ENCODE data around the gene MXRA7.
"Not testable (repeated sequence)": the region's sequence is repeated elsewhere in the genome, so short reads cannot be mapped to it uniquely, and the experiment has no call there.

Gene MXRA7

DNA sequence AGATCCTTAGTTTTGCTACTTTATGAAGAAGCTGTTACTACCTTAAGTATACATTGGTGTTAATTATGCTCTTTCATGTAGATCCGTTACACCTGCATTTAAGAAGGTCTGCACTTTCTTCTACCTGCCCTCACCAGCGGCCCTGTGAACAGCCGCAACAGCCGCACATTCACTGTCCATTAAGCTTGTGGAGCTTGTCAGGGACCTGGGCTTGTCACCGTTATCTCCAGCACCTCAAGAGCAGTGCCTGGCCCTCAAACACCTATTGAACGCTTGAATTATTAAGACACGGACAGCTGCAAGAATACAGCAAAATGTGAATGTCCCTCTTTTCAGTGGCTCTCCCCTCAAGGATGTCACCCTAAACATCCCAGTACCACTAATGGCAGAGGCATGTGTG lies 3.0 kb upstream of the MXRA7 start:
- TF ChIP-seq, protein P1, sequence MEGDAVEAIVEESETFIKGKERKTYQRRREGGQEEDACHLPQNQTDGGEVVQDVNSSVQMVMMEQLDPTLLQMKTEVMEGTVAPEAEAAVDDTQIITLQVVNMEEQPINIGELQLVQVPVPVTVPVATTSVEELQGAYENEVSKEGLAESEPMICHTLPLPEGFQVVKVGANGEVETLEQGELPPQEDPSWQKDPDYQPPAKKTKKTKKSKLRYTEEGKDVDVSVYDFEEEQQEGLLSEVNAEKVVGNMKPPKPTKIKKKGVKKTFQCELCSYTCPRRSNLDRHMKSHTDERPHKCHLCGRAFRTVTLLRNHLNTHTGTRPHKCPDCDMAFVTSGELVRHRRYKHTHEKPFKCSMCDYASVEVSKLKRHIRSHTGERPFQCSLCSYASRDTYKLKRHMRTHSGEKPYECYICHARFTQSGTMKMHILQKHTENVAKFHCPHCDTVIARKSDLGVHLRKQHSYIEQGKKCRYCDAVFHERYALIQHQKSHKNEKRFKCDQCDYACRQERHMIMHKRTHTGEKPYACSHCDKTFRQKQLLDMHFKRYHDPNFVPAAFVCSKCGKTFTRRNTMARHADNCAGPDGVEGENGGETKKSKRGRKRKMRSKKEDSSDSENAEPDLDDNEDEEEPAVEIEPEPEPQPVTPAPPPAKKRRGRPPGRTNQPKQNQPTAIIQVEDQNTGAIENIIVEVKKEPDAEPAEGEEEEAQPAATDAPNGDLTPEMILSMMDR (conservative IDR thresholded peaks at IDR 0.05; ENCODE audit: low read depth, low read length) = no peak
- no peak overlapping the region for H3K4me3 ChIP-seq (ENCODE audit: low read depth, low read length)

DNA sequence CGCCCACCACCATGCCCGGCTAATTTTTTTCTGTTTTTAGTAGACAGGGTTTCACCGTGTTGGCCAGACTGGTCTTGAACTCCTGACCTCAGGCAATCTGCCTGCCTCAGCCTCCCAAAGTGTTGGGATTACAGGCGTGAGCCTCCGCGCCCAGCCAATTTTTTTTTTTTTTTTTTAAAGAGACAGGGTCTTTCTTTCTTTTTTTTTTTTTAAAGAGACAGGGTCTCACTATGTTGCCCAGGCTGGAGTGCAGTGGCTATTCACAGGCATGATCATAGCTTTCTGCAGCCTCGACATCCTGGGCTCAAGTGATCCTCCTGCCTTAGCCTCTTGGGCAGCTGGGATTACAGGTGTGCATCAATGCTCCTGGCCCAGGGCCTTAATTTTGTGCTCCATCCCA lies 1.6 kb upstream of the MXRA7 start:
- DNase-seq (ENCODE audit: low read depth); H3K4me3 ChIP-seq (ENCODE audit: low read depth, low read length): not testable (repeated sequence)

More for the DNA sequence above, 3.0 kb upstream of the MXRA7 start:
- no peak for DNase-seq (ENCODE audit: low read depth)

DNA sequence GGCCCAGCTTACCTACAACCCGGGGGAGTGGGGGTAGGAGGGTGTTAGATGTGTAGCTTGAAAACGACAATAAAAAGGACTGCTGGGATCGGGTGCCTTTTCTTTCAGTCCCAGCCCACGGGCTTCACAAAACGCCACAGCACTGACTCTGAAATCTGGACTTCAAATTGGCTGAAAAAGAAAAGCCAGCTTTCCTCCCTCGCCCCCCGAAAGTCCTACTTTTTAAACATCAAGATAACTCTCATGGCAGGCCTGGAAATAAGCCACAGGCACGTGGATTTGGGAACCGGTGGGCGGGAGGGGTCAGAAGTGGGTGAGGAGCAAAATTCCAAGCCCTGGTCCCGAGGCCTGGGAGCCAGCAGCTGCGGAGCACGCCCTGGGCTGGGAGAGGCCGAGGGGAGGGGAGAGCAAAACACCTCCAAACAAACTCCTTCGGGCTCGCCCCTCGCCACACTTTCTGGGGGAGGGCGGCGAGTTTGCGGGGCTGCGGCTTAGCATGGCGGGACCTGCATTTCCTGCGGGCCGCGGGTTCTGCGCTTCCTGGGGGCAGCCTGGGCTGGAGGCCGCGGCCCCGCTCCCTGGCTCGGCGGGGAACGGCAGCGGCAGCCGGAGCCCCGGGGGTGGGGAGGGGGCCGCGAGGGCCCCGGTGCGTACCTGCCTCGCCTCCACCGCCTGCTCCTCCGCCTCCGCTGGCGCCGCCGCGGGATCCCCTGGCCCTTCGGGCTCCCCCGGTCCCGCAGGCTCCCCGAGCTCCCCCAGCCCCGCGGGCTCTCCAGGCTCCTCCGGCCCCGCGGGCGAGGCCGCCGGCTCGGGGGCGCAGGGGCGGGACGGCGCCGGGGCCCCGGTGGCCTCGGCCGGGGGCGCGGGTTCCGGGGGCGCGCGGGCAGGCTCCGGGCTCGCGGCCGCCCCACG lies 558 bp downstream of the MXRA7 start:
- peak overlapping the region; percentile 79 for H3K4me3 ChIP-seq (ENCODE audit: low read depth, low read length)

DNA sequence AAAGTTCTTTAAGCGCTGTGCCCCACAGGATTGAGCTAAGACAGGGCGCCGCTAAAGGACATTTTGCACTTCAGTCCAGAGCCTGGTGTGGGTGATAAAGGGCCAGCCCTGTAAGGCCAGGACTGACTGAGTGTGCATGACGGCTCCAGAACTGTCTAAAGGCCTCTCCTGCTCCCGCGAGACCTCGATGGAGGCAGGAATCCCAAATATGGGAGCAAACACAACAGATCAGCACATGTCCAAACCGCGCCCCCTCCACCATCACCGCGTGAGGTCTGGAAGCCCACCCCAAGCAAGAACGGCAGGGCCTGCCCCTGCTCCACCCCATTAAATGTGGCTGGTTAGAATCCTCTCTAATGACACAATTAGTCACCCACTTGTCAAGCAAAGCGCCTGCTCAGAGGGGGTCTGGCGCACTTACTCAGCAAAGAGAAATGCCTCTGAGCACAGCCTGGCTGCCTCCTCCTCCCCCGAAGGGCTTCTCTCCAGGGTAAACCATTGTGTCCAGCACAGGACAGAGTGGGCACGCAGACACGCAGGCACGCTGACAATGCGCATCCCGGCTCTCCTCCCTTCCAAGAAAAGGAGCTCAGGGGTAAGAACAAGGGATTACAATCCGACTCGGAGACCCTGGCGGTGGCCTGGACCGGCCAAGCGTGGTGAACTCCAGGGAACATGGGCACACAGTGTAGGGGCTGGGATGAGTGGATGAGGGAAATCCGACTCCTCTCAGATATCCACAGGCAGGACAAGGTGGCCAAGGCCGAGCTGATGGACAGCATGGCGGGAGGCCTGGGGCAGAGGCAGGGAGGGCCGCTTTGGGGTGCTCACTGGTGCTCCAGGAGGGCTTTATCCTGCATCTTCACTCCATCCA lies 1.5 kb downstream of the MXRA7 start:
- peak overlapping the region; percentile 79 for H3K4me3 ChIP-seq (ENCODE audit: low read depth, low read length)
- DNase-seq (ENCODE audit: low read depth) = peak; percentile 95
- TF ChIP-seq, protein P1 (conservative IDR thresholded peaks at IDR 0.05; ENCODE audit: low read depth, low read length) = no peak

More for the DNA sequence above, 558 bp downstream of the MXRA7 start:
- peak; percentile 60 for DNase-seq (ENCODE audit: low read depth)

DNA sequence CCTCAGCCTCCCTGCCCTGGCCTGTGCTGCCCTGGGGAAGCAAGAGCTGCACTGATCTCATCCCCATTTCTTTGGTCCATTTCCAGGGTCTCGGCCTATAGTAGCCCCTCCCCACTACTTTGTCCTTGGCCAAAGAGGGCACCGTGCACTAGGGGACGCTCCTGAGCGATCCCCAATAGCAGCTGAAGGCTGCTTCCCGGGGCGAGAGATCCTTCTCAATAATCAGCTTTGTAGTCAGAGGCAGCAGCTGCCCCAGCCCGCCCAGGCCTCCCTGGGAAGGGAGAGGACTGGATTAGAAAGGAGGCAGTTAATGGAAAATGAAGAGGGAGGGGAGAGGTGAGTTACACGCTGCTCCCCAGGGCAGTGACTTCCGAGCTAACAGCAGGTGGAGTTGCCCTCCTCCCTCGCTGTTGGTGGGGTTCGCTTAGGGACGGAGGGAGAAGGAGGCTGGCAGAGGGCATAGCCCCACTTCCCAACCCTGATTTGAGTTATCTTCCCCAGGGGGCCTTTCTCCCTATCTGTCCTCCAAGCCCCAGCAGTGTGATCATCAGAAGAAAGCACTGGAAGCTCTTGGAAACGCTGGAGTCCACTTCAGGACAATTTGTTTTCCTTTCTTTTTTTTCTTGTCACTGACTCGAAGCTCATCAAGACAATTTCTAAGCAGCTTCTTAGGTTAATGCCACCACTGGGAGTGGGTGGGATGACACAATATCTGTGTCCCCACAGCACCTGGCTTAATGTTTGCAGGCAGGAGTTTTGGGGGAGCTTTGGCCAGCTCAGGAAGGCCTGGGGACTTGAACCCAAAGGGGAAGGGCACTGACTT lies 2.6 kb downstream of the MXRA7 start:
- peak overlapping the region; percentile 79 for H3K4me3 ChIP-seq (ENCODE audit: low read depth, low read length)
- TF ChIP-seq, protein P1 (conservative IDR thresholded peaks at IDR 0.05; ENCODE audit: low read depth, low read length) = peak; percentile 54
- DNase-seq (ENCODE audit: low read depth) = no peak

DNA sequence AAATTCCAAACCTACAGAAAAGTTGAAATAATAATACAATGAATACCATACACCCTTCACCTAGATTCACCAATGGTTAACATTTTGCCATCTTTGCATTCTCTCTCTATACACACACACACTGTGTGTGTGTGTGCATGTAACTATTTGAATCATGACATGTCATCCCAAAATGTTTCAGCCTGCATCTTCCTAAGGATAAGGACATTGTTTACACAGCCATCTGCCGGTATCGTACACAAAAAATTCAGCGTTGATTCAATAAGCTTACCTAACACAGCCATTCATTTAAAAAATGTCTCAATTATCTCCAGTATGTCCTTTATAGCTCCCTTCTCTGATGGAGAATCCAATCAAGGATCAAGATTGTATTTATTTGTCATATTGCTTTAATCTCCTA lies 3.9 kb downstream of the MXRA7 start:
- no peak for DNase-seq (ENCODE audit: low read depth)
- TF ChIP-seq, protein P1 (conservative IDR thresholded peaks at IDR 0.05; ENCODE audit: low read depth, low read length) = no peak

DNA sequence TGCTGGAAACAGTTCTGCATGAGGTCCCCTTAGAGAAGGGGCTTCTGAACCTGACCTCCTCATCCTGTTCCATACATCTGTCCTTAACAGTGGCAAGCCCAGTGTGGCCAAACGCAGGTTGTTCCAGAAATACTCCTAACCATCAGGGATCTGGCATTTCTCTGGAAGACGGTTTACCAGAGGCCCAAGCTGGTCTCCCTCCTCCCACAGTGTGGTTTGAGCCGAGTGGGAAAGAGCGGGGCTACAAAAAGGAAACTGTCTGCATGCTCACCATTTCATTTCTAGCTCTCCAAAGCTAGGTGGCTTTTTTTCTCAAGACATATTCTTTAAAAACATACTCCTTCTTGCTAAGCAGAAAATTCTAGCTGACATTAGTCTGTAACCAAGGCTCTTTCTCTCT lies 6.0 kb downstream of the MXRA7 start:
- TF ChIP-seq, protein P1 (conservative IDR thresholded peaks at IDR 0.05; ENCODE audit: low read depth, low read length) = peak; percentile 23
- H3K4me3 ChIP-seq (ENCODE audit: low read depth, low read length) = no peak overlapping the region
- DNase-seq (ENCODE audit: low read depth) = no peak

More for the DNA sequence above, 3.9 kb downstream of the MXRA7 start:
- no peak overlapping the region for H3K4me3 ChIP-seq (ENCODE audit: low read depth, low read length)

All from choroid plexus epithelial cell (primary cell).